Uterus (tissue), 4 donors: Measurements from ENCODE around the gene MAML1. TPM values are rescaled to one million over a fixed set of nuclear protein-coding genes. Genes with fewer than 3 reads are reported as not detected.

Source experiments
- DNase-seq, 2 donors: peaks; one replicate each; pipeline ENCODE4 v3.0.0-alpha.2; 2019 to 2020
- H3K27ac ChIP-seq, 2 donors: fragments of 200-600 bp; sonication (generic); 1 replicate in 1 of 2; 2 replicates in 1 of 2; pipeline ENCODE4 v1.5.1; 2016 to 2018
- H3K27me3 ChIP-seq, 2 donors: fragments of 200-600 bp; sonication (generic); one replicate each; pipeline ENCODE4 v1.5.1; 2018 to 2019; ENCODE audit warnings: control low read depth in 1 of 2
- H3K36me3 ChIP-seq, 2 donors: fragments of 200-600 bp; sonication (generic); one replicate each; pipeline ENCODE4 v1.5.1; 2019; ENCODE audit warnings: control low read depth in 1 of 2
- H3K4me1 ChIP-seq, 2 donors: fragments of 200-600 bp; sonication (generic); one replicate each; pipeline ENCODE4 v1.5.1; 2018 to 2019; ENCODE audit warnings: control low read depth in 1 of 2
- H3K4me3 ChIP-seq, 2 donors: fragments of 200-600 bp; sonication (generic); 1 replicate in 1 of 2; 2 replicates in 1 of 2; pipeline ENCODE4 v1.5.1; 2018 to 2019; ENCODE audit warnings: mild to moderate bottlenecking in 1 of 2
- H3K9me3 ChIP-seq, 2 donors: fragments of 200-600 bp; sonication (generic); one replicate each; pipeline ENCODE4 v1.5.1; 2019; ENCODE audit warnings: control low read depth in 1 of 2
- CTCF ChIP-seq, 4 experiments: fragments of 200-600 bp in 2 of 4; fragments of 450-650 bp in 2 of 4; sonication (generic) in 2 of 4; IDR thresholded peaks; one replicate each; pipeline ENCODE4 v1.5.1; 2016 to 2019; ENCODE audit warnings: antibody characterized with exemption in 4 of 4, mild to moderate bottlenecking in 2 of 4, moderate library complexity in 1 of 4
- POLR2A ChIP-seq, 2 donors: fragments of 450-650 bp; IDR thresholded peaks; one replicate each; pipeline ENCODE4 v1.6.1; 2016; ENCODE audit warnings: antibody characterized with exemption in 2 of 2, mild to moderate bottlenecking in 1 of 2, moderate library complexity in 1 of 2
- intact Hi-C: fragments of 100-400 bp; cut with DNase I; formaldehyde crosslinking; loops from one replicate; pipeline ENCODE4 v1.15.1; 2023; ENCODE audit warnings: low total_unique reads
- microRNA counts, 2 donors: library from miRNA; unstranded; fragments of <30 nt; microRNA quantifications; one replicate each; lab custom pipeline; 2016 to 2017
- microRNA-seq: library from miRNA; unstranded; fragments of <30 nt; microRNA quantifications from one replicate; pipeline ENCODE4, GENCODE V29; 2016; ENCODE audit warnings: borderline microRNAs expressed, borderline replicate concordance
- small RNA-seq: library from RNA; depleted of rRNA; stranded (forward); fragments of <200 nt; gene quantifications from one replicate; pipeline ENCODE3, GENCODE V24; 2016
- total RNA-seq, 4 donors: library from RNA; depleted of rRNA in 3 of 4; stranded (reverse); fragments of >200 nt in 3 of 4; gene quantifications; one replicate each; pipeline versions ENCODE4 v1.1.0 to v1.2.4, GENCODE V29; 2014 to 2023
- donor health status: DM: yes; HTN: yes; CAD: no.

The MAML1 gene
- total RNA-seq, 4 donors from 2014 or later: 19.7 to 44.1 (median 21.4) TPM

- Histone ChIP-seq H3K4me1 (peaks cover 13 to 14% of the 10 kb centered on the region in 2 donors), H3K27me3 (no peaks in the 10 kb centered on the region), H3K36me3 (no peaks in the 10 kb centered on the region), H3K27ac (peak overlapping the region; percentile 98 to 99), H3K4me3 (peak overlapping the region; percentile 94 to 97), H3K9me3 (no peaks in the 10 kb centered on the region)
- intact Hi-C loops: no loop called here
- no peak for TF ChIP-seq CTCF (IDR thresholded peaks at IDR 0.05)
- TF ChIP-seq POLR2A (IDR thresholded peaks at IDR 0.05): no peak
- no peak for DNase-seq
These were observed 89.9 kb downstream of the MAML1 start for GRCh38 chr5:179822444-179822990.

- no peaks in the 10 kb centered on the region for H3K36me3 ChIP-seq
- intact Hi-C loops: no loop called here
- H3K4me3 ChIP-seq: no peak overlapping the region
- H3K9me3 ChIP-seq: no peaks in the 10 kb centered on the region
- H3K27me3 ChIP-seq: no peaks in the 10 kb centered on the region
- no peak for TF ChIP-seq POLR2A (IDR thresholded peaks at IDR 0.05)
- no peak for TF ChIP-seq CTCF (IDR thresholded peaks at IDR 0.05)
- peaks cover 13 to 14% of the 10 kb centered on the region in 2 donors for H3K4me1 ChIP-seq
- H3K27ac ChIP-seq: peak overlapping the region in 1 of 2 donors; percentile 99
- DNase-seq: no peak
These were observed 91.5 kb downstream of the MAML1 start for GRCh38 chr5:179823937-179824744.

- peaks cover 13 to 14% of the 10 kb centered on the region in 2 donors for H3K4me1 ChIP-seq
- no peak overlapping the region for H3K27ac ChIP-seq
- H3K36me3 ChIP-seq: no peaks in the 10 kb centered on the region
- no peaks in the 10 kb centered on the region for H3K9me3 ChIP-seq
- intact Hi-C loops: no loop called here
- no peak overlapping the region for H3K4me3 ChIP-seq
- TF ChIP-seq POLR2A (IDR thresholded peaks at IDR 0.05) (no peak), CTCF (IDR thresholded peaks at IDR 0.05) (no peak)
- no peaks in the 10 kb centered on the region for H3K27me3 ChIP-seq
- no peak for DNase-seq
These were observed 92.1 kb downstream of the MAML1 start for GRCh38 chr5:179824745-179825112.

GRCh38 chr5:179825655-179826182, 93.1 kb downstream of the MAML1 start:
- no peaks in the 10 kb centered on the region for H3K36me3 ChIP-seq
- H3K4me1 ChIP-seq: peaks cover 13 to 14% of the 10 kb centered on the region in 2 donors

More at GRCh38 chr5:179825655-179826182, 93.1 kb downstream of the MAML1 start:
- no peaks in the 10 kb centered on the region for H3K27me3 ChIP-seq
- no peaks in the 10 kb centered on the region for H3K9me3 ChIP-seq
- intact Hi-C loops: no loop called here
- DNase-seq: no peak
- no peak for TF ChIP-seq CTCF (IDR thresholded peaks at IDR 0.05)
- TF ChIP-seq POLR2A (IDR thresholded peaks at IDR 0.05): no peak
- no peak overlapping the region for H3K27ac ChIP-seq
- H3K4me3 ChIP-seq: no peak overlapping the region

MicroRNAs encoded within 50 kb of the gene (microRNA counts, 767-probe panel; counts per million panel counts)
- 0 counts per million in 2 donors for microRNA hsa-miR-1229 (lab: Ali Mortazavi, UCI)

Small RNAs within 50 kb of the gene (microRNA-seq; reads per million reads assigned to microRNA genes)
- not detected for gene MIR1229

Small RNAs within 50 kb of the gene (small RNA-seq; reads per million reads assigned to genes)
- not detected for gene MIR1229

Other genes starting within 250 kb of the MAML1 start
- 10 to 100 TPM in 3 of 4 donors, 1 to 10 TPM in 1; 8.2 to 59.2 (median 42.1) TPM for gene RUFY1, start 182.3 kb upstream of the MAML1 start, total RNA-seq
- 1,000 to 10,000 TPM in 1 of 4 donors, 100 to 1,000 TPM in 3; 237 to 1,003 (median 495) TPM for gene HNRNPH1, start 109.2 kb upstream of the MAML1 start, total RNA-seq
- gene CBY3, start 51.8 kb upstream of the MAML1 start, total RNA-seq: not detected
- gene CANX, start 33.9 kb upstream of the MAML1 start, total RNA-seq: 100 to 1,000 TPM; 155 to 550 (median 392) TPM
- 10 to 100 TPM in 2 of 4 donors, 1 to 10 TPM in 1, not detected in 1; 4.1 to 22.9 (median 13.6) TPM for gene LTC4S, start 61.2 kb downstream of the MAML1 start, total RNA-seq
- 10 to 100 TPM; 31.8 to 87.4 (median 66.4) TPM for gene MGAT4B, start 74.0 kb downstream of the MAML1 start, total RNA-seq
- gene SQSTM1, start 88.1 kb downstream of the MAML1 start, total RNA-seq: 100 to 1,000 TPM in 3 of 4 donors, 10 to 100 TPM in 1; 94.7 to 874 (median 439) TPM
- gene MRNIP, start 126.0 kb downstream of the MAML1 start, total RNA-seq: 100 to 1,000 TPM in 1 of 4 donors, 10 to 100 TPM in 3; 16.8 to 138 (median 61.6) TPM
- 1,000 to 10,000 TPM in 1 of 4 donors, 100 to 1,000 TPM in 1, 10 to 100 TPM in 2; 58.8 to 2,513 (median 108) TPM for gene TBC1D9B, start 175.1 kb downstream of the MAML1 start, total RNA-seq